ENCODE measurements around the gene CYB5R2.

GRCh38 chr11:7677071-7677470 lies 3.8 kb upstream of the CYB5R2 start:
- TF ChIP-seq CTCF (IDR thresholded peaks at IDR 0.05) (no peak), POLR2A (IDR thresholded peaks at IDR 0.05) (no peak)

All from transverse colon (tissue), 3 donors.